ENCODE data around the gene B3GNT4. TPM values are rescaled to one million over a fixed set of nuclear protein-coding genes. Genes with fewer than 3 reads are reported as not detected.

The B3GNT4 gene
- total and polyA plus RNA-seq, 2 of the 4 experiments (the other 2 are of a cell fraction), result 0.18 to 0.53 TPM

DNA sequence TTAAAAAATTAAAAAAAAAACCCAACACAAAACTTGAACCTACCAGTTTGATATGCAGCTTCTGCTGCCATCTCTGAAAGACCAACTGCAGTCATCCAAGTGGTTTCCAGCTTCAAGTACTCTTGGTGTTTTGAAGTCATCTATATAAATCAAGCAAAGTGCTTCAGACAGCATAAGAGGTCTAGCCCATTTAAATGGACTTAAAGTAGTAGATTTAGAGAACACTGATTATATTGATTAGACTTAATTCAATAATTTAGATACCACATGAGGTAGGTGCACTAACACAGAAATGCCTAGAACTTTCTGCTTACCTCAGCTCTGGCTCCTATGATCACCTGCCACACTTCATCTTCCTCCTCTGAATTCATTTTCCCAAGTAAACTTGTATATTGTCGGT, 12.9 kb downstream of the B3GNT4 start:
- Histone ChIP-seq H2BK120ac (ENCODE audit: low read depth, low read length) (no peak overlapping the region), H3K18ac (ENCODE audit: low read depth, low read length) (no peak overlapping the region), H4K8ac (ENCODE audit: low read depth in 2 of 2, low read length in 2 of 2) (no peak overlapping the region), H3K9me3 (ENCODE audit: control insufficient read depth, insufficient read depth, low read length) (no peaks in the 10 kb centered on the region), H3K4me2 (ENCODE audit: low read depth, low read length) (no peak overlapping the region), H3K9ac (ENCODE audit: low read depth, low read length) (no peak overlapping the region), H3K9me1 (ENCODE audit: insufficient read depth, low read length) (0 out of 2 replicates have a peak, but pooled peaks cover 2% of the 10 kb centered on the region), H4K20me1 (ENCODE audit: insufficient read depth, low read length) (peaks cover 4% of the 10 kb centered on the region; the same call in 1 of the 2 replicates), H2AK9ac (replicated peaks; ENCODE audit: low read depth, low read length, poor library complexity) (no peak overlapping the region), H3K79me1 (ENCODE audit: low read depth in 1 of 2, low read length in 2 of 2) (peaks cover 21 to 29% of the 10 kb centered on the region in 2 experiments), H3K23ac (ENCODE audit: low read depth, low read length) (no peak overlapping the region), H3K14ac (replicated peaks; ENCODE audit: low read depth, low read length) (no peak overlapping the region), H2BK20ac (ENCODE audit: low read depth, low read length) (no peak overlapping the region), H3K4ac (ENCODE audit: low read depth, low read length) (no peak overlapping the region), H3K4me1 (ENCODE audit: control insufficient read depth, insufficient read depth, low read length) (no peaks in the 10 kb centered on the region), H4K91ac (ENCODE audit: insufficient read depth, low read depth, low read length) (no peak overlapping the region), H3K36me3 (ENCODE audit: control insufficient read depth, insufficient read depth, low read length) (peaks cover 44% of the 10 kb centered on the region), H2AFZ (replicated peaks; ENCODE audit: low read length, poor library complexity) (no peak overlapping the region), H2BK5ac (ENCODE audit: low read depth, low read length, poor library complexity, severe bottlenecking) (no peak overlapping the region), H2BK15ac (ENCODE audit: low read depth, low read length) (no peak overlapping the region), H3K27me3 (ENCODE audit: control insufficient read depth, insufficient read depth, low read length) (no peaks in the 10 kb centered on the region), H3K4me3 (ENCODE audit: insufficient read depth, low read depth, low read length) (no peak overlapping the region), H4K5ac (ENCODE audit: low read depth, low read length) (no peak overlapping the region), H3K56ac (ENCODE audit: extremely low read depth, insufficient read depth, low read length) (no peak overlapping the region), H2AK5ac (ENCODE audit: low read depth, low read length) (no peak overlapping the region), H3K27ac (ENCODE audit: insufficient read depth, low read length) (no peak overlapping the region)
- no peak for ATAC-seq (ENCODE audit: low read depth)
- POLR2A ChIA-PET (ENCODE audit: unreplicated experiment), result no interaction called here
- CTCF ChIA-PET, result interaction anchor here (1.0 to 1.7 kb wide), 3 partner anchors 8 to 328 kb away, joined by 3 to 5 read pairs (median 4); partner anchors contain the start of gene PSMD9
- WGBS, 2 experiments (ENCODE audit: extremely low coverage in 2 of 2, insufficient read length in 1 of 2), result no CpG with 5 or more reads among the region's 1 CpG
- in situ Hi-C loops (cut with MboI; ENCODE audit: low sequenced_read_pairs) (no loop called here), intact Hi-C loops (cut with micrococcal nuclease) (no loop called here), dilution Hi-C loops (cut with HindIII; ENCODE audit: low sequenced_read_pairs, unreplicated experiment) (no loop called here)
- TF ChIP-seq RAD21 (IDR thresholded peaks at IDR 0.05; ENCODE audit: low read length) (no peak), MAZ (IDR thresholded peaks at IDR 0.05; ENCODE audit: borderline replicate concordance, low read depth, low read length) (no peak)
- TF ChIP-seq, protein P1, sequence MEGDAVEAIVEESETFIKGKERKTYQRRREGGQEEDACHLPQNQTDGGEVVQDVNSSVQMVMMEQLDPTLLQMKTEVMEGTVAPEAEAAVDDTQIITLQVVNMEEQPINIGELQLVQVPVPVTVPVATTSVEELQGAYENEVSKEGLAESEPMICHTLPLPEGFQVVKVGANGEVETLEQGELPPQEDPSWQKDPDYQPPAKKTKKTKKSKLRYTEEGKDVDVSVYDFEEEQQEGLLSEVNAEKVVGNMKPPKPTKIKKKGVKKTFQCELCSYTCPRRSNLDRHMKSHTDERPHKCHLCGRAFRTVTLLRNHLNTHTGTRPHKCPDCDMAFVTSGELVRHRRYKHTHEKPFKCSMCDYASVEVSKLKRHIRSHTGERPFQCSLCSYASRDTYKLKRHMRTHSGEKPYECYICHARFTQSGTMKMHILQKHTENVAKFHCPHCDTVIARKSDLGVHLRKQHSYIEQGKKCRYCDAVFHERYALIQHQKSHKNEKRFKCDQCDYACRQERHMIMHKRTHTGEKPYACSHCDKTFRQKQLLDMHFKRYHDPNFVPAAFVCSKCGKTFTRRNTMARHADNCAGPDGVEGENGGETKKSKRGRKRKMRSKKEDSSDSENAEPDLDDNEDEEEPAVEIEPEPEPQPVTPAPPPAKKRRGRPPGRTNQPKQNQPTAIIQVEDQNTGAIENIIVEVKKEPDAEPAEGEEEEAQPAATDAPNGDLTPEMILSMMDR (conservative IDR thresholded peaks at IDR 0.05; ENCODE audit: low read depth, low read length), result no peak
- DNase-seq, result no peak
- BruUV-seq (replicated peaks), result no TSS peak

Data from IMR-90 (cell line).